ENCODE results near the gene BORCS8. TPM values are rescaled to one million over a fixed set of nuclear protein-coding genes. Genes with fewer than 3 reads are reported as not detected.

Gene BORCS8
- total and polyA plus RNA-seq, 2 experiments from 2014 or later: 9.7 to 23.1 TPM

DNA sequence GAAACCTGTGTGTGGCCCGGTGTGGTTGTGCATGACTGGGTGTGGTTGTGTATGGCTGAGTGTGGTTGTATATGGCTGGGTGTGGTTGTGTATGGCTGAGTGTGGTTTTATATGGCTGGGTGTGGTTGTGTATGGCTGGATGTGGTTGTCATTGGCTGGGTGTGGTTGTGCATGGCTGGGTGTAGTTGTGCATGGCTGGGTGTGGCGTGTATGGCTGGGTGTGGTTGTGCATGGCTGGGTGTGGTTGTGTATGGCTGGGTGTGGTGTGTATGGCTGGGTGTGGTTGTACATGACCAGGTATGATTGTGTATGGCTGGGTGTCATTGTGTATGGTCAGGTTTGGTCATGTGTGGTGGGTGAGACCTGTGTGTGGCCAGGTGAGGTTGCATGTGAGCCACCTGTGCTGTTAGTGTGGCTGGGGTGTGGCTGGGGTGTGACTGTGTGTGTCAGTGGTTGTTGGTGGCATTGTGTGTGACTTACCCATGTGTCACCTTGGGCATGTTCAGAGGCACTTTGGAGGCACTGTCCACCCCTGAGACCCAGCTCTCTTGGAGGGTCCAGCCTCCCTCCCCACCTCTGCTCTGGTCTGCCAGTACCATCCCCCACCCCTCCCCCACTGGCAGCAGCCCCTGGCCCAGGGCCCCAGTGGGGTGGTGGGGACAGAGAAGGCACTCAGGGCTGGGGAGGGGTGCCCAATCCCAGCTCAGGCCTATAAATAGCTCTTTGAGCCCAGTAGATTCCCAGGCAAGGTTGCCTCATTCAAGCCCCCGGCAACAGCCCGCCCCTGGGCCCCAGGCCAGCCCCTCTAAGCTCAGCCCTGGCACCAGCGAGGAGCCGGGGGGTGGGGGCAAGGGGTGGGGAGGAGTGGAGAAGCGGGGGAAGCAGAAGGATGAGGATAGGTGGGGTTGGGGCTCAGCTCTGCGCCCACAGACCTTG is 16.0 kb upstream of the BORCS8 start:
- no peak for TF ChIP-seq EZH2phosphoT487 (IDR thresholded peaks at IDR 0.05; ENCODE audit: insufficient read depth, low read depth)
- TF ChIP-seq EZH2 (IDR thresholded peaks at IDR 0.05; ENCODE audit: insufficient read depth, poor library complexity, severe bottlenecking): no peak
- WGBS, 2 experiments (ENCODE audit: low coverage in 1 of 2, low lambda C conversion rate in 2 of 2, missing lambda C conversion rate in 2 of 2): 41 to 87% methylated on average over 3 to 8 of the region's 8 CpGs

DNA sequence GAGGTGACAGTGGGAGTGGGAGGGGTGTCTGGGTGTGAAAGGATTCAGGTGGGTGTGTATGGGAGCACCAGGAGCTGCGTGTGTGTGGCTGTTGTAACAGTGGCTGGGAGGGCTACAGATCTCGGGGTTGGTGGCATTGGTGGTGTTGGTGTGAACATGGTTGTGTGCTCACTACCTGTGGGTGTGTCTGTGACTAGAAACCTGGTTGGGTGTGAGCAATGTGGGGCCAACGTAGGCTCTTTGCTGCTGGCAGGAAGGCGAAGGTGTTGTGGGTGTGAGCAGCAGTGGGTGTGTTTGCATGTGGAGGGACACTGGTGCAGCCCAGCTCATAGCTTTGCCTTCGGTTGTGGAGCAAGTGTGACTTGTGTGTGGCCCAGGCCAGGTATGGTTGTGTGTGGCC is 15.0 kb upstream of the BORCS8 start:
- Histone ChIP-seq H3K79me2 (ENCODE audit: insufficient read depth) (0 out of 2 replicates have a peak, but pooled peaks cover 7% of the 10 kb centered on the region), H3K9me2 (ENCODE audit: insufficient read depth) (no peaks in the 10 kb centered on the region), H3K9ac (no peak overlapping the region), H3K9me3 (ENCODE audit: low read depth) (no peaks in the 10 kb centered on the region), H3K4me3 (no peak overlapping the region), H4K20me1 (ENCODE audit: insufficient read depth) (no peaks in the 10 kb centered on the region), H3K27me3 (replicated peaks; ENCODE audit: insufficient read depth) (peaks cover 8% of the 10 kb centered on the region), H3F3A (ENCODE audit: insufficient read depth) (no peaks in the 10 kb centered on the region), H3K27ac (no peak overlapping the region), H3K4me1 (ENCODE audit: insufficient read depth) (0 out of 2 replicates have a peak, but pooled peaks cover 6% of the 10 kb centered on the region), H3K4me2 (ENCODE audit: unreplicated experiment) (no peak overlapping the region), H3K36me3 (ENCODE audit: low read depth) (no peaks in the 10 kb centered on the region), H2AFZ (no peak overlapping the region)
- 45 to 47% methylated on average over 5 of the region's 5 CpGs for WGBS, 2 experiments (ENCODE audit: low coverage in 1 of 2, low lambda C conversion rate in 2 of 2, missing lambda C conversion rate in 2 of 2)
- TF ChIP-seq EZH2phosphoT487 (IDR thresholded peaks at IDR 0.05; ENCODE audit: insufficient read depth, low read depth) (no peak), EZH2 (IDR thresholded peaks at IDR 0.05; ENCODE audit: insufficient read depth, poor library complexity, severe bottlenecking) (no peak)
- in situ Hi-C loops (cut with MboI): no loop called here
- DNase-seq: no peak

More for the DNA sequence above, 16.0 kb upstream of the BORCS8 start:
- H3K9ac ChIP-seq: no peak overlapping the region
- H3F3A ChIP-seq (ENCODE audit: insufficient read depth): no peaks in the 10 kb centered on the region
- H3K27ac ChIP-seq: no peak overlapping the region
- no peak for DNase-seq
- H3K36me3 ChIP-seq (ENCODE audit: low read depth): no peaks in the 10 kb centered on the region
- H3K27me3 ChIP-seq (replicated peaks; ENCODE audit: insufficient read depth): peaks cover 18% of the 10 kb centered on the region
- H3K9me3 ChIP-seq (ENCODE audit: low read depth): no peaks in the 10 kb centered on the region
- no peaks in the 10 kb centered on the region for H3K4me1 ChIP-seq (ENCODE audit: insufficient read depth)
- no peak overlapping the region for H2AFZ ChIP-seq
- H3K79me2 ChIP-seq (ENCODE audit: insufficient read depth): no peaks in the 10 kb centered on the region
- in situ Hi-C loops (cut with MboI): no loop called here
- no peaks in the 10 kb centered on the region for H3K9me2 ChIP-seq (ENCODE audit: insufficient read depth)
- no peak overlapping the region for H3K4me3 ChIP-seq
- H4K20me1 ChIP-seq (ENCODE audit: insufficient read depth): no peaks in the 10 kb centered on the region
- no peak overlapping the region for H3K4me2 ChIP-seq (ENCODE audit: unreplicated experiment)

DNA sequence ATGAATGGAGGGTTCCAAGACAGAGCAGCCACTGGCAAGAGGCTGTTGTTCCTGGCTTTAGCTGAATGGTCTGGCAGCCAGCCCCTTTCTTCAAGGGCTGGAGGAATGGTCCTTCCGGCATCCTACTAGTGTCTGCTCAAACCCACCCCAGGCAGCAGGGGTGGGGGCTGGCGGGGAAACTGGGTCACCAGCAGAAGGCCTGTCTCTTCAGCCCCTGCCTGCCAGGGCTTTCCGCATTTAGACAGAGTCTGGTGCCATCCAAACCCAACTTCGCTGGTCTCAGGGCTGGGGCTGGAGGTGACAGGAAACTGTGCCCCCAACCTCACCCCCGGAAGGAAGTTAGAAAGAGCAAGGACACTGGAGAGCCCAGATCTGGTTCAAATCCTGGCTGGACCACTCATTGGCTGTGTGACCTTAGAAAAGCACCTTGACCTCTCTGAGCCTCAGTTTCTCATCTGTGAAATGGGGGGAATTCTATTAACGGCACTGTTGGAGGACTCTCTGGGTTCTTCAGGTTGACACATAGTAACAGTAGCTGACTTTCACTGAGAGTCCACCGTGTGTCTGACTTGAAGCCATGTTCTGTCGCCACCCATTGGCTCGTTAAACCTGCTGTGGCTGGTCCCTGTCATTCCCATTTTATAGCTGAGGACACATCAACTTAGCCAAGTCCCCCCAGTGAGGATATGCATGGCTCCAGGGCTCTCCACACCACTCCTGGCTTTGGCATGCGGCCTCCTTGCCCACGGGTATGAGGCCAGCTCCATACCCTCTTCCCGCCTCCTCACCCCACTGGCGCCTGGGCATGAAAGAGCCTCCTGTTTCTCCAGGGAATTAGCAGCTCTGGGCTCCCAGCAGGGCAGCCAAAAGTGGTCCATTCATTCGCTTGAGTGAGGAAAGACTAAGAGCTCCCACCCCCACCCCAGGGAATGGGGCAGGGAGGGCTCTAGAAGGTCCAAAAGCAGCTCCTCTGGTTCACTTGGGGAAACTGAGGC is 13.8 kb upstream of the BORCS8 start:
- Histone ChIP-seq H3K27ac (no peak overlapping the region), H3K27me3 (replicated peaks; ENCODE audit: insufficient read depth) (no peaks in the 10 kb centered on the region), H3K79me2 (ENCODE audit: insufficient read depth) (peaks cover 16% of the 10 kb centered on the region; the same call in 1 of the 2 replicates), H3K9me3 (ENCODE audit: low read depth) (no peaks in the 10 kb centered on the region), H3F3A (ENCODE audit: insufficient read depth) (0 out of 2 replicates have a peak, but pooled peaks cover 4% of the 10 kb centered on the region), H3K4me3 (no peak overlapping the region), H3K9me2 (ENCODE audit: insufficient read depth) (no peaks in the 10 kb centered on the region), H3K36me3 (ENCODE audit: low read depth) (no peaks in the 10 kb centered on the region), H2AFZ (no peak overlapping the region), H3K4me1 (ENCODE audit: insufficient read depth) (0 out of 2 replicates have a peak, but pooled peaks cover 6% of the 10 kb centered on the region), H4K20me1 (ENCODE audit: insufficient read depth) (no peaks in the 10 kb centered on the region), H3K4me2 (ENCODE audit: unreplicated experiment) (no peak overlapping the region), H3K9ac (no peak overlapping the region)
- no peak for TF ChIP-seq EZH2 (IDR thresholded peaks at IDR 0.05; ENCODE audit: insufficient read depth, poor library complexity, severe bottlenecking)
- no peak for TF ChIP-seq EZH2phosphoT487 (IDR thresholded peaks at IDR 0.05; ENCODE audit: insufficient read depth, low read depth)
- DNase-seq: no peak
- in situ Hi-C loops (cut with MboI): no loop called here
- 36 to 42% methylated on average over 14 of the region's 14 CpGs for WGBS, 2 experiments (ENCODE audit: low coverage in 1 of 2, low lambda C conversion rate in 2 of 2, missing lambda C conversion rate in 2 of 2)

DNA sequence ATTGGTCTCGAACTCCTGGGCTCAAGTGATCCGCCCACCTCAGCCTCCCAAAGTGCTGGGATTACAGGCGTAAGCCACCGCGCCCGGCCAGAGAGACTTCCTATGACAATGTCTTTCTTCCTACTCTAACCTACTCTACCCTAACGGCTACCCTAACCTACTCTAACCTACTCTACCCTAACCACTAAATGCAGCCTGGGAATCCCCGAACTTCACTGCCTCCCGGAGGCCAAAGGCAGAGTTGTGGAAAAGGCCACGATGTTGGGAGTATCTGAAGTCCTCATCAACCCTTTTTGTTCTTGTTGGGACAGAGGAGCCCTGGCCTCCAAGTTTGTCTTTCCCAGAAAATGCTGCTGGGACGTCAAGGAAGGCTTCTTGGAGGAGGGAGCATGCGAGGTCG is 12.2 kb upstream of the BORCS8 start:
- TF ChIP-seq EZH2phosphoT487 (IDR thresholded peaks at IDR 0.05; ENCODE audit: insufficient read depth, low read depth) (no peak), EZH2 (IDR thresholded peaks at IDR 0.05; ENCODE audit: insufficient read depth, poor library complexity, severe bottlenecking) (no peak)
- no peak overlapping the region for H3K27ac ChIP-seq
- H3K9me3 ChIP-seq (ENCODE audit: low read depth): no peaks in the 10 kb centered on the region
- H2AFZ ChIP-seq: no peak overlapping the region
- peaks cover 16% of the 10 kb centered on the region; the same call in 1 of the 2 replicates for H3K79me2 ChIP-seq (ENCODE audit: insufficient read depth)
- no peak for DNase-seq
- WGBS, 2 experiments (ENCODE audit: low coverage in 1 of 2, low lambda C conversion rate in 2 of 2, missing lambda C conversion rate in 2 of 2): 76 to 78% methylated on average over 13 of the region's 13 CpGs
- no peak overlapping the region for H3K4me3 ChIP-seq
- no peak overlapping the region for H3K9ac ChIP-seq
- in situ Hi-C loops (cut with MboI): no loop called here
- H3K27me3 ChIP-seq (replicated peaks; ENCODE audit: insufficient read depth): no peaks in the 10 kb centered on the region
- no peaks in the 10 kb centered on the region for H4K20me1 ChIP-seq (ENCODE audit: insufficient read depth)
- no peaks in the 10 kb centered on the region for H3K36me3 ChIP-seq (ENCODE audit: low read depth)
- H3F3A ChIP-seq (ENCODE audit: insufficient read depth): 0 out of 2 replicates have a peak, but pooled peaks cover 4% of the 10 kb centered on the region
- no peak overlapping the region for H3K4me2 ChIP-seq (ENCODE audit: unreplicated experiment)
- no peaks in the 10 kb centered on the region for H3K9me2 ChIP-seq (ENCODE audit: insufficient read depth)
- H3K4me1 ChIP-seq (ENCODE audit: insufficient read depth): 0 out of 2 replicates have a peak, but pooled peaks cover 6% of the 10 kb centered on the region

Measured in GM23248 (cell line).